Stimulated activated CD8-positive, alpha-beta memory T cell treated with anti-CD3 and anti-CD28 coated beads, Interleukin-15, amount 100 ng/mL, for 48 hours (primary cell): Measurements from ENCODE around the gene THSD4.

ENCODE experiments used
- DNase-seq, 2 donors: peaks; one replicate each; pipeline ENCODE4 v3.0.0-alpha.2; 2020; ENCODE audit warnings: low read depth in 2 of 2

Gene THSD4

DNA sequence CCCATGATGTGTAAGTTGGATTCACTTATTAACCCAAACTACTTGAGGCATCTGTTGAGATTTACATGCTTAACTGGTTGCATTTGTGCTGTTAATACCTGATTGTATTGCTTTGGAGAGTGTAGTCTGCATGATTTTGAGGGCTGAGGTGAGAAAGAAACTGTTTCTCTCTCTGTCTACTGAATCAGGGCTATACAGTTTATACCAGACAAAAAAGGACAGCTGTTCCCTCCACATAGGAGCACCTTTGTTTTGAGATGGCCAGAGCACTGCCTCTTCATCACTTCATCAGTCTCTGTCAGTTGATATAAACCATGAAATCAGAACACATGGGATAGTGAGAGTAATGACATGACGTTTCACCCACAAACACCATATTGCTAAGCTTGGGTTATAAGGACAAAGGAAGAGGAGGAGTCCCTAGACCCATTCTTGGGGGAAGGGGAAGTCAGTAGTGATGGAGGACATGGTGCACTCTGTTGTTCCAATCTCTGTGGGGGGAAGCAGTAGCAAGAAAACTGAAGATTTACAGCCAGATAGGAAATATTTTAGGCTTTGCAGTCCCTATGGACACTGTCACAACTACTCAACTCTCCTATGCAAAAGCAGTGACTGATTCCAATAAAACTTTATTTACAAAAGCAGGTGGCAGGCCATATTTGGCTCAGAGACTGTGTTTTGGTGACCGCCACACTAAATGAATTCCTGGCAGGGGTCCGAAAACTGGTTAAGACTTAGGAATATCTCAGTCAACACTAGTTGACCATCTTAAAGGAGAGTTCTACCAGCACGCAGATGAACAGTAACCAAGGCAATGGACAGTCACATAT is 571.2 kb downstream of the THSD4 start:
- no peak for DNase-seq

DNA sequence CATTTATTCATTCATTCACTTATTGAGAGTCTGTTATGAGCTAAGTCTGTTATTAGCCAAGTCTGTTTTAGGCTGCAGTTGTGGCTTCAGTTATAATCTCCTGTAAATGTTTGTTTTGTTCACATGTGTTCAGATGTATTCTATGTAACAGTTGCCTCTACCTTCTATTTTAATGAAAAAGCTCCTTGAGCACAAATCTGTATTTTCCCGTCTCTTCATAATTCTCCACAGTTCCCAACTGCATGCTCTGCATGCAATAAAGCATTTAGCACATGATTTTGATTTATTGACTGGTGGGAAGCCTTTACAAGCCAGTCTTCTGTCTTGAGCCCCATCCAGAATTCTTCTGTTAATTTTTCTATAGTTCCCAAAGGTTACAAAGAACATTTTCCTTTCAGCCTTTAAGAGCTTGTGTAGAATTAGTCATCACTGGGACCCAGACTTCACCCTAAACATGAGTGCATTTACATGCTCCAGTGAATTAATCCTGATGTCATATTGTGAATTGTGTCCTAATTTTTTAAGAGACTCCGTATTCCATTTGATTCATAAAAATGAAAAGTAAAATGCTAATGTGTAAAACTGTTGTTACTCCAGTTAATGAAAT is 572.7 kb downstream of the THSD4 start:
- DNase-seq, result no peak

DNA sequence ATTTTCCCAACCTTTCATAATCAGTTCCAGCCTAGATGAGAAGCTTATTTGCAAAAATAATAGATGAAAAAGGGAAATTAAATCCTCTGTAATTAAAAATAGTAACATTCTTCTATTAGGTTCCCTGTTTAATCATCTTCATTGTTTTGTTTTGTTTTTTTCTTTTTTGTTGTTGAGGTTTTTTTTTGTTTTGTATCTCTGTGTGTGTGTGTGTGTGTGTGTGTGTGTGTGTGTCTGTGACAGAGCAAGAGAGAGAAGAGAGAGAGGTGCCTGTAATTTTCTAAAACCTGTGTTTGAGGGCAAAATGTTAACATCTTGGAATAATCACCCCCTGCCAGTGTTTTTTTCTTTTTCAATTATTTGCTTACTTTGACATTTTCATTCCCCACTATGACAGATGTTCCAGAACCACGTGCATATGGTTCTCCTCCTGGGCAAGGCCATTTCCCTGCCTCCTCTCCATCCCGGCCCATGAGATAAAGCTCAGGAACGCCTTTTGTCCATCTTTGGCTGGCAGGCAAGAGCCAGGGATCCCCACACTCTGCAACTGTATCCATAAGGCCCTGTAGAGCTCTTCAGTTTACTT is 573.3 kb downstream of the THSD4 start:
- no peak for DNase-seq

DNA sequence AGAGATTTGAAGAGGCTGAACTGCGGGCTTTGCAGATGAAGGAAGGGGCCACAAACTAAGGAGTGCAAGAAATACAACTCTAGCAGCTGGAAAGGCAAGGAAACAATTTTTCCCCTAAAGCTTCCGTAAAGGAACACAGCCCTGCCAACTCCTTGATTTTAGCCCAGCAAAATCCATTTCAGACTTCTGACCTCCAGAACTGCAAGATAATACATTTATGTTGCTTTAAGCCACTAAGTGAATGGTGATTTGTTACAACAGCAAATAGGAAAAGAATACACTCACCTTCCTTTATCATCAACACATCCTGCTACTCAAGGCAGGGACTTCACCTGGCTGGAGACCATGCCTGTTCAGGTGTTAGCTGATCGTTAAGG is 575.8 kb downstream of the THSD4 start:
- DNase-seq, result no peak

DNA sequence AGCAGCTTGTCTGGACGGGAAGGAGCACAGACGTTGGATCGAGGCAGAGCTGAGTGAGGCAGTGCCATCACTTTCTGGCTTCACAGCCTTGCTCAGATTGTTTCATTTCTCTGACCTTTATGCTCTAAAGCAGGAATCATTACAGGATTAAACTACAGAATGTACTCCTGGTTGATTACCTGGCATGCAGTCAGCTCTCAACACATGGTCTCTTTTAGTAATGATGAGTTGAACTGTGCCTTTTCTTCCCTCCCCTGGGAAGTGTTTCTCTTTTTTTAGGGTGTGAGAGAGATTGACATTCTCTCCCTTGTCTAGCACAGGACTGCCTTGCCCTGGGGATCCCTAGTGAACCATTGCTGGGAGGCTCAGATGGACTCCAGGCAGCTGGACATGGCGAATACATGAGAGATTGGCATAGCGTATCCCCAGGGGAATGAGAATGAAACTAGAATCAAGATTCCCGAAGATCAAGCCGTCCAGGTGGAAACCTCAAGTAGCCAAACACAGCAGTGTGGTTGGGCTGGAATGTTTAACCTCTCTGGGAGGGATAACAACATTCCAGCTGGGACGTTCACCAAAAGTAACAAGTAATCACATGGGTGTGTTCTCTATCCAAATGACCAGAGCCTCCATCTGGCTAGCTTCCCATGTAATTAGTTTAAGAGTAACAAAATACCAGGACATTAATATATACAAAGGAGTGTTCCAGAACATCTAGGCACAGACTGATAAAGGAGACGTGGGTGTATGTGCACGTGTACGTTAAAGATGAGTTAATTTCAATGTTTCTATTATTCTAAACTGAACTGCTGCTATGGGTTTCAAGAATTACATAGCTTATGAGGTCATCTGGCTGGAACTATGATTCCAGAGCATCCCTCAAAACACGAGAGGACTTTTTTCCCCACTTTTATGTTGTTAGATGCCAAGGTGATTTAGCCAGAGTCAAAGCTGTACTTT is 576.5 kb downstream of the THSD4 start:
- DNase-seq, result no peak

- no peak for DNase-seq
These were observed 582.0 kb downstream of the THSD4 start for GRCh38 chr15:71697236-71697635.

DNA sequence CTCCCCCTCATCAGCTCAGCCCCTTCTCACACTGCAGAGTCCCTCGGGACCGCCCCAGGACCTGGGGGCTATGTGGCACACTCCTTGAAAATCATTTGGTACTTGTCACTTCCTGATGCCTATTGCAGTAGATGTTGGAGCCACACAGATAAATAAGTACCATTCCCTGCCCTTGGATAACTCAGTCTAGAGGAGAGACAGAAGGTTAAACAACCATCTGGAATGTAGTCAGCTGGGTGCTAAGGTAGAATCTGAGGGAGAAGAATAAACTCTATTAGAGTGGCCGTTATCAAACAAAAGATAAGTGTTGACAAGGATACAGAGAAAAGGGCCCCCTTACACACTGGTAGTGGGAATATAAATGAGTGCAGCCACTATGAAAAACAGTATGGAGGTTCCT is 582.8 kb downstream of the THSD4 start:
- no peak for DNase-seq

DNA sequence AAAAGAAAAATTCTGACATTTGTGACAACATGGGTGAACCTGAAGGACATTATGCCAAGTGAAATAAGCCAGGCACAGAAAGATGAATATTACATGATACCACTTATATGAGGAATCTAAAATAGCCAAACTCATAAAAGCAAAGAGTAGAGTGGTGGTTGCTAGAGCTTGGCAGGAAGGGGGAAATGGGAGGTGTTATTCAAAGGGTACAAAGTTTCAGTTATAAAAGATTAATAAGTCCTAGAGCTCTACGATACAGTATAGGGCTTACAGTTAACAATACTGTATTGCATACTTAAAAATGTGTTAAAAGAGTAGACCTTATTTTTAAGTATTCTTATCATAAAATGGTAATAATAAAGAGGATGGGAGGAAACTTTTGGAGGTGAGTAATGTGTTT is 583.5 kb downstream of the THSD4 start:
- DNase-seq, result no peak

DNA sequence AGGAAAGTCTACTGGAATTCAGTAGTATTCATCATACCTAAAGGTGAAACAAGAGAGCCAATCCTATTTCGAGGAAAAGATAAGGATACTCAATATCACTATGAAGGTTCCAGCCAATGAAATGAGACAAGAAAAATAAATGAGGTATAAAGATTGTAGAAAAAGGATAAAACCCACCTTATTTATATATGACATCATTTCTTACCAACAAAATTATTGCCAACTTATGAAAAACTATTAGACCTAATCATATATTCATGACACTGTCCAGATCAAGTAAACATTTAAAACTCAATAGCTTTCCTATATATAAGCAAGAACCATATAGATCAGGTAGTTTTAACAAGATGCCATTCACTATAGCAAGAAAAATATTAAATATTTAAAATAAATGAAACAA is 584.7 kb downstream of the THSD4 start:
- DNase-seq, result no peak

- DNase-seq, result no peak
These were observed 586.5 kb downstream of the THSD4 start for GRCh38 chr15:71701808-71702207.

DNA sequence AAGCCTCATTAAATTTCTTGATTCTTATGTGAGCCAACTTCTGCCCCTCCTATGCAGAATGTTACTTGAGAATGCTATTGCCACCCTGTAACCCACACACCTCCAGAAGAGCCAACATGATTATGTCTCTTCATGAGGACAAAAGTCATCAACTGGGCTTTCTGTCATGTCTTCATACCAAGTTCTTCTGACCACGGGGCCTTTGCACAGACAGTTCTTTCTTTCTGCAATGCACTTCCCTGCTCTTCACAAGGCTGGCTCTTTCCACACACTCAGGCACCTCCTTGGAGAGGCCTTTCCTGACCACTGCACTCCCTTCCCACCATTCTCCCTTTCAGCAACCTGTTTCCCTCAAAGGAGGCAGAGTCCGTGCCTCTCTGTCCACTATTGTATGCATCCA is 587.2 kb downstream of the THSD4 start:
- no peak for DNase-seq

DNA sequence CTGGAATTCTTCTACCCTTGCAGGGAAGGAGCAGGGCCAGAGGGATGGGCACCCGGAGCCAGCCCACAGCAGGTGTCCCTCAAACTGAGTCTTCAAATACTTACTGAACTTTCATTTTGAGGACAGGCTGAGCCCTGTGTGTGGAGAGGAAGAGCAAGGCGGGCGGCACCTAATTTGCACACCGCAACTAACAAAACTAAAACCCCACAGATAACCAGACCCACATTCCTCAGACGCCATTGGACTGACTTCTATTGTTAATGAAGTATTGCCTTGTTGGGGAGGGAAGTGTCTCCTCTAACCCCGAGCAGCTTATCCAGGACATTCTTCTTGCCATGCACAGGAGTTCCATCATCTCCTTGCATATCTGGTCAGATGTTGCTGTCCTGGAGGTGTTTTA is 589.9 kb downstream of the THSD4 start:
- DNase-seq, result no peak

- no peak for DNase-seq
These were observed 591.4 kb downstream of the THSD4 start for GRCh38 chr15:71706461-71707229.

DNA sequence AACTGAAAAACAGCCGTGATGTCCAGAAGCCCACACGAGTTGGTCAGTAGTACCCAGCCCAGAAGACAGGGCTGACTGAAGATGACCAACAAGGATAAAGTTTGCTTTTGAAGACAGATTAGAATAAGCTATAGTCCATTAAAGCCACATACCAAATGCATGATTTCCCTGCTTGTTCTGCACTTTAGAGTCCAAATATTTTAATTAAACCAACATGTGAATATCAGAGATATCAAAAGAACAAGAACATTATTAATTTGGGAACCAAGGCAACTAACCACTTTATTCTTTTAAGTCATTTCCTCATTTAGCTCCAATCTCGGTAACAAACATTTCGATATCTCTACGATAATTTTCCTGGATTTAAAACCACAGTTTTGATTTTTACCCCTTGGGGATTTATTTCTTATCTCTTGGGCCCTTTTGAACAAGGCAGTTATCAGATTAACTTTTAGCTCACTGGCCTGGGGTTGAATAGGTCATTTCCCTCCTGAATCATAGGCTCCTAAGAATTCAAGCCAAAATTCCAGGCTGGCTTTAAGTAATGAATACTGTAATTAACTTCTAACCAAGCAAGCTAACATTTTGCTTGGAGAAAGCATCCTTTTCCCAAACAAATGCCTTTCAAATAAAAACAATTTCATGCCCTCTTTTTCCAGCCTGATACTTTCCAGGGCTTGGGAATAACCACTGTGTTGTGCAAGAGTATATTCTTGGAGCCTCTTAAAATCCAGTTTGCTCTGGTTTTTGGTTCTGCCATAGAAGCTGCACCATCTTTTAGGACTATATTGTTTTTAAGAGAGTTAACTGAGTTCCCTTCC is 592.2 kb downstream of the THSD4 start:
- no peak for DNase-seq

- no peak for DNase-seq
These were observed 592.8 kb downstream of the THSD4 start for GRCh38 chr15:71708051-71708429.

DNA sequence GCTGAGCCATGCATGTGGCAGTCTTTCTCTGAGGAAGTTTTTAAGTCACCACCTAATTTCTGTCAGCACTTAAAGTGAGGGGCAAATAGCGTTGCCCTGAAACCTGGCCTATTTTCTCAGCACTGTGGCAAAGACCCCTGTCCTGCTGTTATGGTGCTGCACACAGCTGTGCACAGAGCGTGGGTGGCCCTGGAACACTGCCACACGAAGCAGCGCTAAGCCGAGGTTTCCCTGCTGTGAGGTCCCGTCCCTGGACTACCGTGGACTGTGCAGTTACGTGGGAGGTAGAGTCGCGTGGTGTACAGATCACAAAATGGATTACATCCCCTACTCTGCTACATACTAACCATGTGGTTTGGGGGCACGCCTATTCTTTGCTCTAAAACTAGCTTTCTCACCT is 593.5 kb downstream of the THSD4 start:
- no peak for DNase-seq

GRCh38 chr15:71709808-71710418 is 594.6 kb downstream of the THSD4 start:
- no peak for DNase-seq

DNA sequence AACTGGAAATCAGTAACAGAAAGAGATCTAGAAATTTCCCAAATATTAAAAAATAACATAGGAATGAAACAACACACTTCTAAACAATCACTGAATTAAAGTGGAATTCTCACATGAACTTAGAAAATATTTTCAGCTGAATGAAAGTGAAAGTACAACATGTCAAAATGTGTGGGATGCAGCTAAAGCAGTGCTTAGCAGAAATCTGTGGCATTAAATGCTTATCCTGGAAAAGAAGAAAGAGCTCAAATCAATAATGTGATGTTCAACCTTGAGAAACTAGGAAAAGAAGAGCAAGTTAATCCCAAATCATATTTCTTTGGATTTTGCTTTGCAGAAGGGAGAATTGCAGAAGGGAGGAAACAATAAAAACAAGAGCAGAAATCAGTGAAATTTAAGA is 596.9 kb downstream of the THSD4 start:
- no peak for DNase-seq

- no peak for DNase-seq
These were observed 598.0 kb downstream of the THSD4 start for GRCh38 chr15:71713191-71713809.

DNA sequence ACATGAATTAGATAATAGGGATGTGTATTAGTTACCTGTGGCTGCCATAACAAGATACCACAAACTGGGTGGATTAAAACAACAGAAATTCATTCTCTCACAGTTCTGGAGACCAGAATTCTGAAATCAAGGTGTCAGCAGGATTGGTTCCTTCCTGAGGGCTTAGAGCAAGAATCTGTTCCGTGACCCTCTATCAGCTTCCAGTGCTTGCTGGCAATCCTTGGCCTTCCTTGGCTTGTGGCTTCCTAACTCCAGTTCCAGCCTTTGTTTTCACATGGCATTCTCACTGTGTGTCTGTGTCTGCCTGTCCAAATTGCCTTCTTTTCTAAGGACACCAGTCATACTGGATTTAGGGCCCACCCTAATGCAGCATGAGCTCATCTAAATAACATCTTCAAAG is 600.6 kb downstream of the THSD4 start:
- DNase-seq, result no peak
